GM19099 (cell line): ENCODE measurements around the gene MTCH1.
A peak's percentile ranks its signal among the peaks of the same experiment; 100 is the strongest.

Experiments used
- POLR2A ChIP-seq: IDR thresholded peaks from 3 replicates; pipeline ENCODE4 v1.6.1; 2011; ENCODE audit warnings: low read depth; ENCODE audit not compliant: insufficient read length; ENCODE audit errors: extremely low read depth

Gene MTCH1

DNA sequence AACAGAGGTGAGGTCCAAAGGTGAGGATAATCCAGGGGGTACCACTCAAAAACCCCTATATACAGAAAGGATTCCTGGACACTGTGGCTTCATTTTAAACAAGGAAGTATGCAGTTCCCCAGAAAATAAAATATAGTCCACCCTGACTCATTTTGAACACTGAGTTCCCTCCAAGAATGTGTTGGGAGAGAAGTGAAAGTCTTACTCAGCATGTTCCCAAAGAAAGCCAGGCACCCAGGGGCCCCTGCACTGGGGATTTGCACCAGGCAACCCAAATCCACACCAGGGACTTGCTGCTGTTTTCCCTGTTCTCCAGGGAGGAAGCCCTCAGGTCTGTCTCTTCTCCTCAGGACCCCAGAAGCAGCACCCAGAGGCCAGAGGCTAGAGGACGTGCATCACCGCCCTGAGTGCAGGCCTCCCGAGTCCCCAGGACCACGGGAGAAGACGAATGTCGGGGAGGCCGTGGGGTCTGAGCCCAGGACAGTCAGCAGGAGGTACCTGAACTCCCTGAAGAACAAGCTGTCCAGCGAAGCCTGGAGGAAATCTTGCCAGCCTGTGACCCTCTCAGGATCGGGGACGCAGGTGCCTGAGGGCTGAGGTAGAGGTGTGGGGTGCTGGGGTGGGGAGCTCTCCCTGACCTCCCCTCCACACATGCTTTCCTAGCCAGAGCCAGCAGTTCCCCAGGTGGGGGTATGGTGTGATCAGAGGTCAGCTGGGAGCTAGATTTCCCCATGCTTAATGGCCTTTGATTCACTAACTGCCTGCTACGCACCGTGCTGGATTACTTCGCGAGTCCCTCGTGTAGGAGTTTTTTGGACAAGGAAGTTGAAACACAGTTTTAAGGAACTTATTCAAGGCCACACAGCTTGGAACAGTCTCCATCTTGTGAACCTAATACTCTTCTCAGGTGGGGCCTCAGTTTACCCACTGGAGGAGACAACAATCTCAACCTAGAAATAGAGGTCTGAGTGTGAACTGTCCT lies 22.8 kb upstream of the MTCH1 start:
- TF ChIP-seq POLR2A: no peak

DNA sequence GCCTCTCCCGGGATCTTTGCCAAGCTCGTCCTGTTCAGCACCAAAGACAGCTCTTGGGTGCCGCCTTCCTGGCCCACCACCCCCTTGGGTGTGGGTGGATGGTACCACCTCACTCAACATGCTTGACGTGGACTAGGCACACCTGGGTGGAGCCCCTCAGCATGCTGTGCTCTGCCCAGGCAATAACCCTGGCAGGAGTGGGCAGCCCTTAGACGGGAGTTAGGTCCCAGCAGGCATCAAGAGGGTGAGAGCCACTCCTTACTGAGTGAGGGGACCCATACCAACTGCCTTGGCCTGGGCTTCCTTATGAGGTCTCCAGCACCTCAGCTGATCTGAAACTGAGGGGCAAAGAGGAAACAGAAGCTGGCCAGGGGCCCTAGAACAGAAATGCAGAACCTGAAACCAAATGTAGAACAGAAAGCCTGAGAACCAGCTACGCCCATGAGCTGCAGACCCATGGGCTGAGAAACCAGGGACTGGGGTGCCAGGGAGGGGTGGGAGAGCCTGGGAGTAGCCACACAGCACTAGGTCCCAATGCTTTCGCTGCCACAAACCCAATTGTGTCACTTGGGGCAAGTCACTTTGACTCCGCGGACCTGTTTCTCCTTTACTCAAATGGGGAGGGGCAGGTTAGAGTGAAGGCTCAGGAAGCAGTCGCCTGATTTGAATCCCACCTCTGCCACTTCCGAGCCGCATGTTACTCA lies 21.5 kb upstream of the MTCH1 start:
- peak; percentile 50 for TF ChIP-seq POLR2A

GRCh38 chr6:37006793-37007339 lies 20.9 kb upstream of the MTCH1 start:
- no peak for TF ChIP-seq POLR2A

DNA sequence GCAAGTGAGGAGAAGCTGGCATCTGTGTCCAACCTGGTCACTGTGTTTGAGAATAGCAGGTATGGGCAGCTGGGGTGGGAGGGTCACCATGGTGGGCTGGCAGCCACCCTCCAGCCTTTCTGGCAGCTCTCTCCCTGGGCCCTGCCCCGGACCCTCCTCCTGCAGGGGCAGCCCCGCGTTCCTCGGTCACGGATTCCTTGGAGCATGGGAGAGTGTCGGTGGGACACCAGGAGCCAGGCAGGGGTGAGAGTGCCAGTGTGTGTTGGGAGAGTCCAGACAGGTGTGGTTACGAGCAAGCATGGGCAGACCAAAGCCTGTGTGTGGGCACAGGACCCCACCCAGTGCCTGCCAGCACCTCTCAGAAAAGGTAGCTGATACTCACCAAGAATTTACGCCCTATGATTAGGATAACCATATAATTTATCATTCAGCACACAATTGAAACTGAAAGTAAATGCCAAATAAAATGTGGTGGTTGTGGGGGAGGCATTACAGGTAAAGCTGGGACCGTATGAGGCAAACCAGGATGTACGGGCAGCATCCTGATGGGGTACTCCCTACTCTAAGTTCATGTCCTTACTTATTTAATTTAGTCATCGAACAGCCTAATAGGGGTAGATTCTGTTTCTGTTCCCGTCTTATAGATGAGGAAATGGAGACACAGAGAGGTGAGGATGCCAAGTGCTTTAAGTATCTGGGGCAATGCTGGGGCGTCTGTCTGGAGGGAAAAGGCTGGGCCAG lies 20.0 kb upstream of the MTCH1 start:
- TF ChIP-seq POLR2A: no peak

GRCh38 chr6:37005061-37005810 lies 19.2 kb upstream of the MTCH1 start, which contains the start of gene FGD2:
FGD2 (plus strand) TSS chr6:37005655; CDS start chr6:37005818, 163 bp downstream.
- peak; percentile 76 for TF ChIP-seq POLR2A

DNA sequence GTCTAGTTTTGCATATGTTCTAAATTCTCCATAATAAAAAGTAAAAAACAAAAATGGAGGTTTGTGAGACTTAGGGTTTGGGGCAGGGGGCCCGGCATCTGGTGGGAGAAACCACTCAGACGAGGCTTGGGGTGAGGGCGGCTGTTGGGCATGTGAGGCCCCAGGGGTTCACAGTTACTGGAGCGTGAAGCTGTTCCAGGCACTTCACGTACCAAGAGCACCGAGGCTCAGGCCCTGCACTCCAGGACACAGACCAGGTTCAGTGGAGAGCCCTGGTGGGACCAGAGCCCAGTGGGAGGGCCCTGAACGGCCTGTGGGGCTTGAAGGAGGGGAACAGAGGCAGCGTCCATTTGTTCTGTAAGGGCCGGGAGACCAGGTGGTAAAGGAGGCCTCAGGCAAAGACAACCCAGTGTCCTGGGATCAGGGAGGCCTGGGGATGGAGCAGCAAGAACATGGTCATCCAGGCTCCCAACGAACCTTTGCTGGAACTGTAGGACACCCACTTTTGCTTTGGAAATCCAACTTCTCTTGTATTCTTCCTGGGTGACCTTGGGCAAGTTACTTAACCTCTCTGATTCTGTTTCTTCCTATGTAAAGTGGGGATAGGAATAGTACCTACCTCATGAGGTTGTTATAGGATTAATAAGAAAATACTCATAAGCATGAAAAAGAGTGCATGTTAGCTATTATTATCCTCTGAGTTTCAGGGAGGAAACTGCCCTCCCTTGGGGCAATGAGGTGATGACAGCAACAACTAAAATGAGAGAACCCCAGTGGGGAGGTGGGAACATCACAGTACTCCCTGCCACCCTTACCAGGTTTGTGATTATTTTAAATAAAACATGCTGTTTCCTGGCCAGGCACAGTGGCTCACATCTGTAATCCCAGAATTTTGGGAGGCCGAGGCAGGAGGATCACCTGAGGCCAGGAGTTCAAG lies 18.3 kb upstream of the MTCH1 start:
- no peak for TF ChIP-seq POLR2A

GRCh38 chr6:36999751-37000125 lies 13.7 kb upstream of the MTCH1 start:
- no peak for TF ChIP-seq POLR2A

DNA sequence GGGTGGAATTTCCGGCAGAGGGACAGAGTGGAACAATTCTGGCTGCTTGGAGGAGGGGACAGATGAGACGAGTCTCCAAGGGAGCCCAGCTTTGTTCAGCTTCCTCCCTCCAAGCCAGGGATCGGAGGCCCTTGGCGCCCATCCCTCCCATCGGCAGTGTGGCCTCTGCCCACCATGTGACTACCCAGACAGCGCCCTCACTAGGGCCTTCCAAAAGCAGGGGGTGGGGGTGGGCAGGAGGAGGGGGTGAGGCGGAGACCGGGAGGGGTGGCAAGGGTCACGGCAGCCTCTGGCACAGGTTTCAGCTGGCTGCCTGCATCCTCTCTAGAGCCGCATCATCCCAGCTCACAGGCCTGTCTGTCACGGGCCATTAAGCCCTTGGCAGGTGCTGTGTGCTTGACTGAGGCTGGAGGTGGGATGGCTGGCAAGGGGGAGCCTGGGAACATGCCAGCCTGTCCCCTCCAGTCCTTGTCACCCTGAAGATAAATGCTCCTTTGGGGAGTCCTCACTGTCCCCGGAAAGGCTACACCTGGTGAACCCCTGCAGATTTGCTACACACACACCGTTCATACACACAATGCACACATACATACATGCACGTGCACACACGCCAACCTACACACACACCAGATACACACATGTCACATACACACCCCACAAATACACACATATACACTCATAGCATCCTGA lies 13.2 kb upstream of the MTCH1 start:
- no peak for TF ChIP-seq POLR2A

GRCh38 chr6:36998723-36999038 lies 12.7 kb upstream of the MTCH1 start:
- TF ChIP-seq POLR2A: no peak

GRCh38 chr6:36997811-36998722 lies 12.1 kb upstream of the MTCH1 start:
- no peak for TF ChIP-seq POLR2A

DNA sequence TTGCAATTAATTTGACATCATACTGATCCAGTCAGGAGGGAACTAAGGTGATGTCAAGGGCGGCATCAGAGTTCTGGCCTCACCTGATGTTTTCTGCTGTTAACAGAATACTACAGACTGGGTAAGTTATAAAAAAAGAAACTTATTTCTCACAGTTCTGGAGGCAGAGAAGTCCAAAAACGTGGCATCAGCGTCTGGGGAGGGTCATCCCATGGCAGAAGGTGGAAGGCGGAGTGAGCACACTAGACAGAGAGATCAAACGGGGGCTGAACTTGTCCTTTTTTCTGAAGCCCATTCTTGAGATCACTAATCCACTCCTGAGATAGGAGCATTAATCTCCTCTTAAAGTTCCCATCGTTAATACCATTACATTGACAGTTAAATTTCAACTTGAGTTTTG lies 3.3 kb upstream of the MTCH1 start:
- TF ChIP-seq POLR2A: no peak

DNA sequence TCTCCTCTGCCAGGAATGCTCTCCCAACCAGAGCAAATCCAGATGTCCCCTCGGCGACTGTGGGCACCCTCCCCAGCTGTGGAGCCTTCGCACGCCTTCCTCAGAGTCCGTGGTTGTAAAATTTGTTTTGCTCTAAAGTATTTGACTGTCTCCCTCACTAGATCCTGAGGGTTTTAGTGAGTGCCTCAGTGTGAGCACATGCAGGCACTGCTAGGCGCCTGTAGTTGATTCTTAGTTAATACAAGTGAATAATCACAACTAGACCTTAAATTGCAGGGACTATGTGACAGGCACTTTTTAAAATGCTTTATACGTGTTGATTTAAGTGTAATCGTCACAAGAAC lies 680 bp upstream of the MTCH1 start:
- TF ChIP-seq POLR2A: no peak

- no peak for TF ChIP-seq POLR2A
Measured at GRCh38 chr6:36985417-36985807, 584 bp downstream of the MTCH1 start.
